Left colon (tissue), 2 donors: ENCODE results near the gene DPP6. TPM values are rescaled to one million over a fixed set of nuclear protein-coding genes. Genes with fewer than 3 reads are reported as not detected.

Experiments used
- ATAC-seq: fragments of 200-7000 bp; cut with Tn5 transposase; one replicate; pipeline ENCODE4 v1.9.1; 2020; ENCODE audit warnings: mild to moderate bottlenecking, moderate library complexity
- DNase-seq, 2 donors: peaks; one replicate each; pipeline ENCODE4 v3.0.0-alpha.2; 2020
- intact Hi-C, 2 donors: fragments of 100-400 bp; cut with DNase I in 1 of 2; cut with micrococcal nuclease in 1 of 2; formaldehyde crosslinking; loops; one replicate each; pipeline versions ENCODE4 v1.11.2 to v1.14.0; 2022; cut with DNase I, micrococcal nuclease
- total RNA-seq, 2 donors: library from RNA; stranded (reverse); fragmentation: NEBNext Ultra II Directional; extraction: Animal tissue kit (Norgen Biotek cat#: 25700); gene quantifications; one replicate each; pipeline ENCODE4 v1.2.1, GENCODE V29; 2021
- donor health status: DM: no; HTN: no; CAD: no.
- donor health status: DM: yes; HTN: yes; CAD: no.

The DPP6 gene
- total RNA-seq, 2 donors from 2014 or later, result 0.37 to 2.9 TPM

GRCh38 chr7:154188330-154188729 lies 136.1 kb downstream of the DPP6 start:
- ATAC-seq (no peak), DNase-seq (no peak)
- intact Hi-C loops, result no loop called here

GRCh38 chr7:154195266-154195665 lies 143.1 kb downstream of the DPP6 start:
- no peak for ATAC-seq

GRCh38 chr7:154198481-154198880 lies 146.3 kb downstream of the DPP6 start:
- no peak for ATAC-seq
- intact Hi-C loops, result no loop called here
- DNase-seq, result no peak

More at GRCh38 chr7:154195266-154195665, 143.1 kb downstream of the DPP6 start:
- intact Hi-C loops, result no loop called here
- DNase-seq, result no peak

GRCh38 chr7:154200241-154200640 lies 148.0 kb downstream of the DPP6 start:
- no peak for DNase-seq
- intact Hi-C loops, result no loop called here
- ATAC-seq, result no peak

GRCh38 chr7:154202002-154202401 lies 149.8 kb downstream of the DPP6 start:
- intact Hi-C loops, result no loop called here
- DNase-seq (no peak), ATAC-seq (no peak)

GRCh38 chr7:154204046-154204445 lies 151.8 kb downstream of the DPP6 start:
- intact Hi-C loops, result no loop called here
- ATAC-seq (no peak), DNase-seq (no peak)

GRCh38 chr7:154212861-154213260 lies 160.7 kb downstream of the DPP6 start:
- DNase-seq, result no peak
- ATAC-seq, result no peak
- intact Hi-C loops, result no loop called here

- intact Hi-C loops, result no loop called here
- DNase-seq (no peak), ATAC-seq (no peak)
Observed at GRCh38 chr7:154217688-154218340, 165.6 kb downstream of the DPP6 start.

- ATAC-seq (no peak), DNase-seq (no peak)
- intact Hi-C loops, result no loop called here
Observed at GRCh38 chr7:154231732-154232131, 179.5 kb downstream of the DPP6 start.

- intact Hi-C loops, result no loop called here
- DNase-seq, result no peak
- no peak for ATAC-seq
Observed at GRCh38 chr7:154232700-154233099, 180.5 kb downstream of the DPP6 start.

GRCh38 chr7:154241988-154242387 lies 189.8 kb downstream of the DPP6 start:
- ATAC-seq (no peak), DNase-seq (no peak)
- intact Hi-C loops, result no loop called here

- intact Hi-C loops, result no loop called here
- ATAC-seq (no peak), DNase-seq (no peak)
Observed at GRCh38 chr7:154242709-154243108, 190.5 kb downstream of the DPP6 start.

GRCh38 chr7:154252046-154252445 lies 199.8 kb downstream of the DPP6 start:
- intact Hi-C loops, result no loop called here
- ATAC-seq (no peak), DNase-seq (no peak)

GRCh38 chr7:154253810-154254209 lies 201.6 kb downstream of the DPP6 start:
- ATAC-seq (no peak), DNase-seq (no peak)
- intact Hi-C loops, result no loop called here

GRCh38 chr7:154255324-154255723 lies 203.1 kb downstream of the DPP6 start:
- DNase-seq, result no peak
- ATAC-seq, result no peak
- intact Hi-C loops, result no loop called here

- intact Hi-C loops, result no loop called here
- no peak for DNase-seq
- ATAC-seq, result no peak
Observed at GRCh38 chr7:154256150-154256549, 204.0 kb downstream of the DPP6 start.

- DNase-seq, result no peak
- intact Hi-C loops, result no loop called here
- no peak for ATAC-seq
Observed at GRCh38 chr7:154259396-154259795, 207.2 kb downstream of the DPP6 start.

- DNase-seq (no peak), ATAC-seq (no peak)
- intact Hi-C loops, result no loop called here
Observed at GRCh38 chr7:154287356-154287755, 235.2 kb downstream of the DPP6 start.

GRCh38 chr7:154289119-154289518 lies 236.9 kb downstream of the DPP6 start:
- DNase-seq (no peak), ATAC-seq (no peak)
- intact Hi-C loops, result no loop called here

GRCh38 chr7:154296443-154296842 lies 244.2 kb downstream of the DPP6 start:
- intact Hi-C loops, result no loop called here
- DNase-seq, result no peak
- ATAC-seq, result no peak

GRCh38 chr7:154299736-154300135 lies 247.5 kb downstream of the DPP6 start:
- no peak for ATAC-seq
- intact Hi-C loops, result no loop called here
- no peak for DNase-seq
